D721Med (cell line): ENCODE data around the gene CHI3L2.

Experiments
- DNase-seq: peaks from one replicate; pipeline ENCODE4 v3.0.0; 2011; ENCODE audit warnings: low spot score; ENCODE audit not compliant: insufficient read length
- FAIRE-seq: peaks from 2 replicates; lab custom pipeline; 2011; peaks lifted over from hg19 to GRCh38; lab: Jason Lieb, UNC
- CTCF ChIP-seq: IDR thresholded peaks from 2 replicates; pipeline ENCODE4 v1.5.1; 2012; ENCODE audit warnings: mild to moderate bottlenecking, control low read depth; ENCODE audit not compliant: insufficient read depth; ENCODE audit errors: missing control alignments

The CHI3L2 gene

GRCh38 chr1:111197598-111198284, 29.8 kb upstream of the CHI3L2 start:
- FAIRE-seq: no peak
- peak; percentile 25 for TF ChIP-seq CTCF
- DNase-seq: no peak

- TF ChIP-seq CTCF: no peak
- DNase-seq: no peak
- FAIRE-seq: no peak
Measured at GRCh38 chr1:111198836-111199235, 28.7 kb upstream of the CHI3L2 start.

GRCh38 chr1:111199329-111199728, 28.2 kb upstream of the CHI3L2 start:
- no peak for FAIRE-seq

GRCh38 chr1:111199881-111200801, 27.4 kb upstream of the CHI3L2 start, which contains the start of gene DENND2D:
DENND2D (minus strand) TSS chr1:111200646; CDS start chr1:111200459, 187 bp downstream.
- TF ChIP-seq CTCF: no peak
- DNase-seq (no peak), FAIRE-seq (no peak)

More at GRCh38 chr1:111199329-111199728, 28.2 kb upstream of the CHI3L2 start:
- no peak for TF ChIP-seq CTCF
- DNase-seq: no peak

- no peak for TF ChIP-seq CTCF
- FAIRE-seq (no peak), DNase-seq (no peak)
Measured at GRCh38 chr1:111200802-111201161, 26.7 kb upstream of the CHI3L2 start.

- FAIRE-seq: no peak
- no peak for TF ChIP-seq CTCF
- DNase-seq: no peak
Measured at GRCh38 chr1:111201275-111202090, 26.0 kb upstream of the CHI3L2 start.
